Mesendoderm (in vitro differentiated cells): ENCODE data around the gene KLHL11.

Source experiments
- DNase-seq: peaks from one replicate; pipeline ENCODE4 v3.0.0; 2013
- H2AK5ac ChIP-seq: 2 replicates; pipeline ENCODE4 v1.6.1; 2013; ENCODE audit warnings: low read length, inconsistent platforms
- H2BK120ac ChIP-seq: 2 replicates; pipeline ENCODE4 v1.6.1; 2013; ENCODE audit warnings: low read depth, mild to moderate bottlenecking, low read length, moderate library complexity, mixed read lengths
- H2BK15ac ChIP-seq: replicated peaks from 2 replicates; pipeline ENCODE4 v1.6.1; 2013; ENCODE audit warnings: low read depth, mild to moderate bottlenecking, moderate library complexity
- H2BK5ac ChIP-seq: 2 replicates; pipeline ENCODE4 v1.6.1; 2013; ENCODE audit warnings: low read length, inconsistent platforms
- H3K18ac ChIP-seq: 2 replicates; pipeline ENCODE4 v1.6.1; 2013; ENCODE audit warnings: mild to moderate bottlenecking, low read length, mixed read lengths
- H3K23ac ChIP-seq: one replicate; pipeline ENCODE4 v1.6.1; 2013; ENCODE audit warnings: low read length
- H3K27ac ChIP-seq: 2 replicates; pipeline ENCODE4 v1.5.1; 2013; ENCODE audit warnings: low read depth, mild to moderate bottlenecking, inconsistent platforms, low read length, moderate library complexity
- H3K27me3 ChIP-seq: 2 replicates; pipeline ENCODE4 v1.6.1; 2013; ENCODE audit warnings: low read length, control low read depth, mild to moderate bottlenecking, inconsistent platforms; ENCODE audit not compliant: insufficient read depth, poor library complexity
- H3K36me3 ChIP-seq: 2 replicates; pipeline ENCODE4 v1.6.1; 2013; ENCODE audit warnings: low read length, inconsistent platforms; ENCODE audit not compliant: control insufficient read depth, insufficient read depth
- H3K4ac ChIP-seq: one replicate; pipeline ENCODE4 v1.6.1; 2013; ENCODE audit warnings: low read depth, mild to moderate bottlenecking, low read length, moderate library complexity
- H3K4me1 ChIP-seq: 2 replicates; pipeline ENCODE4 v1.6.1; 2013; ENCODE audit warnings: low read depth, low read length, inconsistent platforms; ENCODE audit not compliant: control insufficient read depth
- H3K4me2 ChIP-seq: 2 replicates; pipeline ENCODE4 v1.6.1; 2013; ENCODE audit warnings: low read length
- H3K4me3 ChIP-seq: 2 replicates; pipeline ENCODE4 v1.5.1; 2013; ENCODE audit warnings: mild to moderate bottlenecking, low read length
- H3K56ac ChIP-seq: one replicate; pipeline ENCODE4 v1.6.1; 2013; ENCODE audit warnings: low read length
- H3K79me1 ChIP-seq: 2 replicates; pipeline ENCODE4 v1.6.1; 2013; ENCODE audit warnings: low read length, inconsistent platforms
- H3K79me2 ChIP-seq: 2 replicates; pipeline ENCODE4 v1.6.1; 2013; ENCODE audit warnings: mild to moderate bottlenecking, low read length; ENCODE audit not compliant: control insufficient read depth, insufficient read depth
- H3K9ac ChIP-seq: 2 replicates; pipeline ENCODE4 v1.6.1; 2013; ENCODE audit warnings: low read length, inconsistent platforms
- H4K5ac ChIP-seq: one replicate; pipeline ENCODE4 v1.6.1; 2013; ENCODE audit warnings: low read length
- H4K8ac ChIP-seq: one replicate; pipeline ENCODE4 v1.6.1; 2013; ENCODE audit warnings: low read depth, mild to moderate bottlenecking, control low read depth, low read length, moderate library complexity
- WGBS: extraction: QIAGEN DNeasy Blood & Tissue Kit; methylation state at CpG from one replicate; pipeline ENCODE4 v1.1.7; 2013; ENCODE audit warnings: low lambda C conversion rate, missing lambda C conversion rate; ENCODE audit not compliant: insufficient coverage; ENCODE audit errors: extremely low coverage; 5-methylcytosine and 5-hydroxymethylcytosine counted together

The KLHL11 gene

DNA sequence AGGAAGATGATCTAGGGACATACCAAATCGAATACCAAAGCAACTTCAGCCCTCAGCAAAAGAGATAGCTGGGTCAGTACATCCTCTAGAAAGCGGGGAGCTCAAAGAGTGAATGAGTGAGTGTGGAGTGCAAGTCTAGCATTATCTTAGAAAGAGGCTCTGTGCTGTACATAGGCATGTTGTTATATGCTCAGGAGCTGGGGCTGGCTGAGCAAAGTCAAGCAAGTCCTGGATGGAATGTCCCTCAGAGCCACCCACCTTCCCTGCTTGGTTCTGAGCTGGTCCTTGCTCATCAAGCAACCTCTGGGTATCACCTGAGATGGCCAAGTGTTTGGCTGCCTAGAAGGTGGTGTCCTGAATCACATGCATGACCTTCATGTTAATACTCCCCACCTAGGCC, 4.9 kb upstream of the KLHL11 start:
- Histone ChIP-seq H3K4me2 (no peak overlapping the region), H3K36me3 (peaks cover 29% of the 10 kb centered on the region), H2AK5ac (no peak overlapping the region), H4K5ac (no peak overlapping the region), H3K23ac (no peak overlapping the region), H3K79me1 (no peaks in the 10 kb centered on the region), H3K18ac (no peak overlapping the region), H3K79me2 (no peaks in the 10 kb centered on the region), H4K8ac (no peak overlapping the region), H3K4me3 (no peak overlapping the region), H3K27me3 (no peaks in the 10 kb centered on the region), H3K27ac (no peak overlapping the region), H2BK15ac (no peak overlapping the region), H3K4ac (no peak overlapping the region), H2BK5ac (no peak overlapping the region), H3K56ac (no peak overlapping the region), H2BK120ac (no peak overlapping the region), H3K4me1 (no peaks in the 10 kb centered on the region), H3K9ac (no peak overlapping the region)
- DNase-seq = no peak
- no CpG with 5 or more reads among the region's 2 CpGs for WGBS

DNA sequence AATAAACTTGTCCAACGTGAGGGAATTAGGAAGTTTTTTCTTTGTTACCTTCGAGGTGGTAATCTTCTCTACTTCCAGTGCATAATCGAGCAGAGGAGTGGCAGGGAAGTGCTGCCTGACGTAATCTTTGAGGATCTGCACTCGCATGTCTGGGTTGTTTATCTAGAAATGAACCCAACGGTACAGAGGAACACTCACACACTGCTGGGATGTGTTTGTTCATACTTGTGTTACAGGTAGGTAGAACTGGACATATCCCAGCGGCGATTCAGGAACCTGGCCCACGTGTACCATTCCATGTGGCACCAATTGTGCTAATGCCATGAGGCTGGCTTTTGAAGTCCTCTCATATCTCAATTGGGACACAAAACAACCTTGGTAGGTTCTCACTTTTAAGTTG, 4.2 kb upstream of the KLHL11 start:
- no peak overlapping the region for H3K4me2 ChIP-seq
- no peak overlapping the region for H3K27ac ChIP-seq
- no CpG with 5 or more reads among the region's 9 CpGs for WGBS
- peaks cover 29% of the 10 kb centered on the region for H3K36me3 ChIP-seq
- H3K4me1 ChIP-seq = no peaks in the 10 kb centered on the region
- H3K23ac ChIP-seq = no peak overlapping the region
- no peak overlapping the region for H3K9ac ChIP-seq
- no peak overlapping the region for H2AK5ac ChIP-seq
- H2BK15ac ChIP-seq = no peak overlapping the region
- peaks cover 3% of the 10 kb centered on the region for H3K79me2 ChIP-seq
- H3K4ac ChIP-seq = no peak overlapping the region
- H2BK5ac ChIP-seq = no peak overlapping the region
- DNase-seq = no peak
- peaks cover 2% of the 10 kb centered on the region for H3K79me1 ChIP-seq
- no peak overlapping the region for H3K18ac ChIP-seq
- H3K27me3 ChIP-seq = no peaks in the 10 kb centered on the region
- no peak overlapping the region for H3K56ac ChIP-seq
- H2BK120ac ChIP-seq = no peak overlapping the region
- no peak overlapping the region for H4K5ac ChIP-seq
- no peak overlapping the region for H3K4me3 ChIP-seq
- no peak overlapping the region for H4K8ac ChIP-seq

GRCh38 chr17:41868568-41868967, 3.3 kb upstream of the KLHL11 start:
- no peak overlapping the region for H3K18ac ChIP-seq
- no peak for DNase-seq
- peaks cover 25% of the 10 kb centered on the region for H3K36me3 ChIP-seq
- H3K79me2 ChIP-seq = peaks cover 12% of the 10 kb centered on the region
- no peak overlapping the region for H2BK5ac ChIP-seq
- H3K27ac ChIP-seq = no peak overlapping the region
- no peaks in the 10 kb centered on the region for H3K27me3 ChIP-seq
- H3K4me1 ChIP-seq = peaks cover 7% of the 10 kb centered on the region
- H3K23ac ChIP-seq = no peak overlapping the region
- no peak overlapping the region for H2BK15ac ChIP-seq
- no CpG with 5 or more reads among the region's 3 CpGs for WGBS
- no peak overlapping the region for H3K4ac ChIP-seq
- no peak overlapping the region for H2AK5ac ChIP-seq
- H3K4me3 ChIP-seq = no peak overlapping the region
- no peak overlapping the region for H3K9ac ChIP-seq
- H3K4me2 ChIP-seq = no peak overlapping the region
- H2BK120ac ChIP-seq = no peak overlapping the region
- no peak overlapping the region for H4K8ac ChIP-seq
- no peak overlapping the region for H4K5ac ChIP-seq
- H3K79me1 ChIP-seq = peaks cover 10% of the 10 kb centered on the region
- no peak overlapping the region for H3K56ac ChIP-seq

GRCh38 chr17:41865596-41865893, 322 bp upstream of the KLHL11 start:
- no peak overlapping the region for H2BK120ac ChIP-seq
- peak overlapping the region; percentile 78 for H3K56ac ChIP-seq
- H2AK5ac ChIP-seq = no peak overlapping the region
- H3K27ac ChIP-seq = no peak overlapping the region
- no peak overlapping the region for H4K8ac ChIP-seq
- peak overlapping the region; percentile 61 for H3K4me2 ChIP-seq
- no peak overlapping the region for H3K4ac ChIP-seq
- no peak overlapping the region for H2BK15ac ChIP-seq
- no peaks in the 10 kb centered on the region for H3K27me3 ChIP-seq
- H4K5ac ChIP-seq = no peak overlapping the region
- H3K79me1 ChIP-seq = peaks cover 22% of the 10 kb centered on the region
- H3K18ac ChIP-seq = no peak overlapping the region
- no peak overlapping the region for H3K23ac ChIP-seq
- no peak overlapping the region for H3K4me3 ChIP-seq
- no CpG with 5 or more reads among the region's 10 CpGs for WGBS
- peaks cover 9% of the 10 kb centered on the region for H3K36me3 ChIP-seq
- H3K4me1 ChIP-seq = peaks cover 11% of the 10 kb centered on the region
- peaks cover 29% of the 10 kb centered on the region for H3K79me2 ChIP-seq
- peak overlapping the region; percentile 67 for H3K9ac ChIP-seq
- DNase-seq = no peak
- no peak overlapping the region for H2BK5ac ChIP-seq

DNA sequence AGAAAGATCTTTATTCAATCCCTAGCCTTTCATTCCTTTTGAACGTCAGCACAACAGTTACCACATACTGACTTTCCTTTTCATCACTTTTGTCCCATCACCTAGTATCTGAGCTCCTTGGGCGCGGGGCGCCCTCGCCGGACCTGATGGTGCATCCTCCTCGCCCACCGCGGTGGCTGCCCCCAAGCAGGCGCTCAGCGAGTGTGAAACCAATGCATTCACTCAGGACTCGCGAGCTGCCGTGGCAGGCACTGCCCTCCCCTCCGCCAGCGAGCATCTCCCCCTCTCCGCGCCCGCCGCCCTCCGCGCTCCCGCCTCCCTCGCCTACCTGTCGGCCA, 756 bp downstream of the KLHL11 start:
- Histone ChIP-seq H3K4me1 (peaks cover 11% of the 10 kb centered on the region), H3K9ac (peak overlapping the region; percentile 96), H2BK5ac (no peak overlapping the region), H3K56ac (peak overlapping the region; percentile 96), H3K36me3 (peaks cover 5% of the 10 kb centered on the region), H3K18ac (no peak overlapping the region), H3K23ac (no peak overlapping the region), H3K27ac (no peak overlapping the region), H3K79me2 (peaks cover 34% of the 10 kb centered on the region), H4K8ac (no peak overlapping the region), H3K4me2 (peak overlapping the region; percentile 80), H3K4ac (no peak overlapping the region), H4K5ac (no peak overlapping the region), H2AK5ac (no peak overlapping the region), H2BK15ac (no peak overlapping the region), H3K4me3 (peak overlapping the region; percentile 79), H2BK120ac (no peak overlapping the region), H3K27me3 (no peaks in the 10 kb centered on the region), H3K79me1 (peaks cover 23% of the 10 kb centered on the region)
- no CpG with 5 or more reads among the region's 25 CpGs for WGBS
- no peak for DNase-seq

DNA sequence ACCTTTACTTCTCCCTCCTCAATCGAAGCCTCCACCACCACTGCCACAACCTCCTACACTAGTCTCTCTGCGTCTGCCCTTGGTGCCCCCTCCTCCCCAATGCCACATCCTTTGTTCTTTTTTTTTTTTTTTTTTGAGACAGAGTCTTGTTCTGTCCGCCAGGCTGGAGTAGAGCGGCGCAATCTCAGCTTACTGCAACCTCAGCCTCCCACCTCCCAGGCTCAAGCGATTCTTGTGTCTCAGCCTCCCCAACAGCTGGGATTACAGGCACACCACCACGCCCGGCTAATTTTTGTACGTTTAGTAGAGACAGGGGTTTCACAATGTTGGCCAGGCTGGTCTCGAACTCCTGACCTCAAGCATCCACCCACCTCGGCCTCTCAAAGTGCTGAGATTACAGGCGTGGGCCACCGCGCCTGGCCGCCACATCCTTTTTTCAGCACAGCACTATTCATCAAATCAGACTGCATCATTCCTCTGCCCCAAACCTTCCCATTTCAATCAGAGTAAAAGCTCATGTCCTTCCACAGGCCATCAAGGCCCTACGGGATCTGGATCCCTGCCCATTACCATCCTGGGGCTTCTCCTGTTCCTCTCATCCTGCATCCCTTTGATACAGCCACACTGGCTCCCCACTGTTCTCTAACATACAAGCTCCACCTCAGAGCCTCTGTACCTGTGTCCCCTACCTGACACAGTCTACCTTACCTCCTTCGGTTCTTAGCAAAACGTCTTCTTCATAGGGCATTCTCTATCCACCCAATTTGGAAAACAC, 2.0 kb downstream of the KLHL11 start:
- peak overlapping the region; percentile 96 for H3K9ac ChIP-seq
- H3K4ac ChIP-seq = no peak overlapping the region
- H3K4me2 ChIP-seq = peak overlapping the region; percentile 1
- no peak overlapping the region for H3K18ac ChIP-seq
- no peak overlapping the region for H3K23ac ChIP-seq
- H3K36me3 ChIP-seq = peaks cover 2% of the 10 kb centered on the region
- H4K5ac ChIP-seq = no peak overlapping the region
- H3K4me1 ChIP-seq = peaks cover 11% of the 10 kb centered on the region
- peaks cover 23% of the 10 kb centered on the region for H3K79me1 ChIP-seq
- DNase-seq = no peak
- no peak overlapping the region for H3K4me3 ChIP-seq
- no peak overlapping the region for H4K8ac ChIP-seq
- no peak overlapping the region for H2BK120ac ChIP-seq
- H2BK15ac ChIP-seq = no peak overlapping the region
- peaks cover 39% of the 10 kb centered on the region for H3K79me2 ChIP-seq
- WGBS = no CpG with 5 or more reads among the region's 18 CpGs
- no peak overlapping the region for H3K27ac ChIP-seq
- H2AK5ac ChIP-seq = no peak overlapping the region
- H3K56ac ChIP-seq = peak overlapping the region; percentile 96
- H2BK5ac ChIP-seq = no peak overlapping the region
- H3K27me3 ChIP-seq = no peaks in the 10 kb centered on the region
